Ectodermal cell (in vitro differentiated cells): ENCODE results near the gene THSD4.
"Not testable (repeated sequence)": the region's sequence is repeated elsewhere in the genome, so short reads cannot be mapped to it uniquely, and the experiment has no call there.

Source experiments
- H3K27ac ChIP-seq: 2 replicates; pipeline ENCODE4 v1.7.0; 2013; ENCODE audit warnings: mild to moderate bottlenecking, low read depth, low read length; ENCODE audit not compliant: insufficient read depth, poor library complexity, severe bottlenecking
- H3K27me3 ChIP-seq: 2 replicates; pipeline ENCODE4 v1.7.0; 2013; ENCODE audit warnings: mild to moderate bottlenecking, low read length; ENCODE audit not compliant: insufficient read depth, control insufficient read depth, poor library complexity, severe bottlenecking
- H3K36me3 ChIP-seq: one replicate; pipeline ENCODE4 v1.7.0; 2013; ENCODE audit warnings: low read length; ENCODE audit not compliant: control insufficient read depth, insufficient read depth
- H3K4me1 ChIP-seq: one replicate; pipeline ENCODE4 v1.7.0; 2013; ENCODE audit warnings: low read length; ENCODE audit not compliant: control insufficient read depth, insufficient read depth
- H3K4me3 ChIP-seq: 2 replicates; pipeline ENCODE4 v1.7.0; 2013; ENCODE audit warnings: low read depth, low read length, control low read depth; ENCODE audit not compliant: insufficient read depth
- H3K9me3 ChIP-seq: 2 replicates; pipeline ENCODE4 v1.7.0; 2013; ENCODE audit warnings: mild to moderate bottlenecking, low read length, moderate library complexity; ENCODE audit not compliant: control insufficient read depth
- WGBS, 2 experiments: methylation state at CpG; one replicate each; pipeline ENCODE4 v1.1.7; 2013; ENCODE audit warnings: missing lambda C conversion rate in 2 of 2; 5-methylcytosine and 5-hydroxymethylcytosine counted together

THSD4 gene

DNA sequence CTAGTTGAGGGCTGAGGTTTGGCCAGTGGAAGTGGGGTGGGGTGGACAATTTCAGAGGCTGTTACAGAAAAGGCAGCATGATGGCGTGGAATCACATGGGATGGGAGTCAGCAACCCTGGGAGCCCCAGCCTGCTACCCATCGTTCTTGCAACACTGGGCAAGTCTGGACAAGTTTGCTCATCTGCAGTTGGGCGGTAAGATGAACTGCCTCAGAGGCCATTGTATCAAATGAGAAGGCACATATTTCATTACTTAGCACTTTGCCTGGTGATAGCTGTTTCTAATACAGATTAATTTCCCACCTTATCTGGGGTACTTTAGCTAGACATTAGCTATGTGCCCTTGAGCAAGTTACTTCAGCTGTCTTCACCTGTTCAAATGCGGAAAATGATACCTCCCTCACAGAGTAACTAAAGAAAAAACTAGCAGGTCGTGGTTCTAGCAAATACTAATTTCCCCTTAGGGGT lies 248.9 kb downstream of the THSD4 start:
- WGBS, 2 experiments: 77 to 80% methylated on average over 5 of the region's 5 CpGs
- no peaks in the 10 kb centered on the region for H3K36me3 ChIP-seq

DNA sequence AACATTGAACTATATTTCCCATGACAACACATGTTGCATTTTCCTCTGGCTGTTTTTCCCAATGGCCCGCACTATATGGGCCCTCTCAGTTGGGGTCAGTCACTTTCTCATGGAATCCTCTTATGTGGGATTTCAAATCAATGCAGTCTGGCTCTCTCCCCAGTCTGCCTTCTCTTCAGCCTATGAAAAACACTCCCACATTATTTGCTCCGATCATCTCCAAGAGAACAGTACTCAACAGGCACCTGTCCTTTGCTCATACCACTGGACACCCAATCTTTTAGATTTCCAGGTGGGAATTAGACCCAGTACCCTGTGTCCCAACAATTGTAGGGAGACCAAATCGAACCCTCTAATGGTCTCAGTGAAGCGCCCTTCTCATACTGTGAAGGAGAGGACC lies 251.3 kb downstream of the THSD4 start:
- no peaks in the 10 kb centered on the region for H3K27me3 ChIP-seq
- no peaks in the 10 kb centered on the region for H3K36me3 ChIP-seq

More for the DNA sequence above, 248.9 kb downstream of the THSD4 start:
- Histone ChIP-seq H3K4me3 (no peak overlapping the region), H3K27me3 (no peaks in the 10 kb centered on the region), H3K9me3 (no peaks in the 10 kb centered on the region), H3K4me1 (no peaks in the 10 kb centered on the region), H3K27ac (no peak overlapping the region)

DNA sequence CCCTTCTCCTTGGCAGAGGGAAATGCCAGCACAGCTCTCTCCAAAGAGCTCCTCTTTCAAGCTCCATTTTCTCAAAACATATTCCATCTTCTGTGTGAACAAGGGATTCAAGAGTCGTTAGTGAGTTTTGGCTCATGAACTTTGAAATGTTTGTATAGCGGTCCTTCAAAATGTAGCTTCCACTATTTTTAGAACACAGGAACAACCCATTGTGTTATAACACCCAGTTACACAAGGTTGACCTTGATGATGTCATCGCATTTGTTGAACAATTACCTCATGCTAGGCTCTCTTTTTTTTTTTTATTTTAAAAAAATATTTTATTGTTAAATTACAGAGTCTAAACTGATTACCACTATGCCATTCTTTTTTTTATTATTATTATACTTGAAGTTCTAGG lies 251.7 kb downstream of the THSD4 start:
- 91 to 100% methylated on average over 1 to 2 of the region's 3 CpGs for WGBS, 2 experiments
- H3K36me3 ChIP-seq: no peaks in the 10 kb centered on the region
- no peaks in the 10 kb centered on the region for H3K4me1 ChIP-seq
- H3K9me3 ChIP-seq: no peaks in the 10 kb centered on the region
- H3K27me3 ChIP-seq: no peaks in the 10 kb centered on the region
- no peak overlapping the region for H3K4me3 ChIP-seq
- H3K27ac ChIP-seq: no peak overlapping the region

More for the DNA sequence above, 251.3 kb downstream of the THSD4 start:
- H3K9me3 ChIP-seq: no peaks in the 10 kb centered on the region
- no peak overlapping the region for H3K27ac ChIP-seq
- no peaks in the 10 kb centered on the region for H3K4me1 ChIP-seq
- H3K4me3 ChIP-seq: no peak overlapping the region
- 93 to 98% methylated on average over 4 of the region's 4 CpGs for WGBS, 2 experiments

DNA sequence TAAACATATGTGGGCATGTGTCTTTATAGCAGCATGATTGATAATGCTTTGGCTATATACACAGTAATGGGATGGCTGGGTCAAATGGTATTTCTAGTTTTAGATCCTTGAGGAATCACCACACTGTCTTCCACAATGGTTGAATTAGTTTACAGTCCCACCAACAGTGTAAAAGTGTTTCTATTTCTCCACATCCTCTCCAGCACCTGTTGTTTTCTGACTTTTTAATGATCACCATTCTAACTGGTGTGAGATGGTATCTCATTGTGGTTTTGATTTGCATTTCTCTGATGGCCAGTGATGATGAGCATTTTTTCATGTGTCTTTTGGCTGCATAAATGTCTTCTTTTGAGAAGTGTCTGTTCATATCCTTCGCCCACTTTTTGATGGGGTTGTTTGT lies 252.5 kb downstream of the THSD4 start:
- H3K9me3 ChIP-seq, H3K4me3 ChIP-seq, H3K36me3 ChIP-seq, H3K27ac ChIP-seq, H3K4me1 ChIP-seq, H3K27me3 ChIP-seq: not testable (repeated sequence)
- no CpG with 5 or more reads among the region's 1 CpG for WGBS, 2 experiments

DNA sequence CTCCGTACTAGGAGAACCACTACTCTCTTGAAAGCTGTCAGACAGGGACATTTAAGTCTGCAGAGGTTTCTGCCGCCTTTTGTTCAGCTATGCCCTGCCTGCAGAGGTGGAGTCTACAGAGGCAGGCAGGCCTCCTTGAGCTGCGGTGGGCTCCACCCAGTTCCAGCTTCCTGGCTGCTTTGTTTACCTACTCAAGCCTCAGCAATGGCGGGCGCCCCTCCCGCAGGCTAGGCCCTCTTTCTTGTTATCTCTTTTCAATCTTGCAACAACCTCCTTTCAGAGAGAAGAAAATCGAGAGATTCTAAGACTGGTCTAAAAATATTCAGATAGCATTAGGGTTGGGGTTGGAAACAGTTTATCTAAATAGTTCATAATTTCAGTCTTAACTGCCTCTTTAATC lies 257.5 kb downstream of the THSD4 start:
- not testable (repeated sequence) for H3K27ac ChIP-seq, H3K4me3 ChIP-seq, H3K27me3 ChIP-seq, H3K36me3 ChIP-seq, H3K4me1 ChIP-seq, H3K9me3 ChIP-seq
- WGBS, 2 experiments: 88 to 94% methylated on average over 6 of the region's 7 CpGs

DNA sequence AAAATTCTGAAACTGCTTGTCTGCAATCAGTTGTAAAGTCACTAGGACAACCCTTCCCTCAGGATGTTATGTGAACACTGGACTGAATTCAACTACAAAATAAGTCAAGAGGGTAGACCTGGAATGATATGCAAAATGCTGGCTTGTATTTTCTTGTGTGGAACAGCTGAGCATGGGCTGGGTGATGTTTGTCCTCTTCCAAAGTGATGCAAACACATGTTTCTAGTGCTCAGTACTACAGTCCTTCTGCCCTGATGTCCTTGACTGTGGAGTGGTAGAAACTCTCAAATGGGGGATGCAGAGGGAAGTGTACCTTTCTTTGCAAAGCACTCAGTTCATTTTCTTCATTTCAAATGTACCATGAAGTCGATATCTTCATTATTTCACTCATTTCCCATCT lies 258.6 kb downstream of the THSD4 start:
- Histone ChIP-seq H3K27me3 (no peaks in the 10 kb centered on the region), H3K36me3 (no peaks in the 10 kb centered on the region), H3K9me3 (no peaks in the 10 kb centered on the region), H3K4me1 (no peaks in the 10 kb centered on the region), H3K4me3 (no peak overlapping the region), H3K27ac (no peak overlapping the region)
- 100% methylated on average over 1 of the region's 1 CpG for WGBS, 2 experiments

DNA sequence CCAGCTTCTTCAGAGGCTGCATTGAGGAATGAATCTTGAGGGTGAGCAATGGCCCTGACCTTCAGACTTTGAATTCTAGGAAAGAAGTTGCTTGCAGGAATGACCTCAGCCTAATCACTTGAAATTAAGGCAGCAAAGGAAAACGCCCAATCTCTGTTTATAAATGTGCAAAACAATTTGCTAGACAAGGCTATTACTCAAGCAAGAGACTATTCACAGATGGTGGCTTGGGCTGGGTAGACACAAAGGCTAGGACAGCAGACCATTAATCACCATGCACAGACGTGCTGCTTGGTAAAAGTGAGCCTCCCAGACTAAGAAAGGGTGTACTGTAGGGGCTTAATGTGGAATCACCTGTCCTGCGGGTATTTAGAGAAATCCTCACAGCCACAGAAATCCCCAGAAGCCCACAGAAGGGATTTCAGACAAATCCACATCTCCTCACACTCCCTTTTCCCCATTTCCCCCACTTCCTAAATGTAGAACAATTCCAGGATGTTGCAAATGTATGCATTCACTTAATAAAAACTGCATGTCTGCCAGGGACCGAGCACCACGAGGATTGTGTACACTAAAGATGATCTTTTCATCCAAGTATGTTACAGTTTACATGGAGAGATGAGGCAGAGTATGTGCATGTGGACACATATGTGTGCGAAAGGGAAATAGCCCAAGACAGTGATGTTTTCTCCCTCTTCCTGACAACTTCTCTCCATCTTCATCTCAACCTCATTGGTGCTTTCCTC lies 259.5 kb downstream of the THSD4 start:
- Histone ChIP-seq H3K27me3 (no peaks in the 10 kb centered on the region), H3K9me3 (no peaks in the 10 kb centered on the region), H3K4me1 (no peaks in the 10 kb centered on the region), H3K36me3 (no peaks in the 10 kb centered on the region), H3K27ac (no peak overlapping the region), H3K4me3 (no peak overlapping the region)
- 93 to 96% methylated on average over 6 of the region's 6 CpGs for WGBS, 2 experiments

DNA sequence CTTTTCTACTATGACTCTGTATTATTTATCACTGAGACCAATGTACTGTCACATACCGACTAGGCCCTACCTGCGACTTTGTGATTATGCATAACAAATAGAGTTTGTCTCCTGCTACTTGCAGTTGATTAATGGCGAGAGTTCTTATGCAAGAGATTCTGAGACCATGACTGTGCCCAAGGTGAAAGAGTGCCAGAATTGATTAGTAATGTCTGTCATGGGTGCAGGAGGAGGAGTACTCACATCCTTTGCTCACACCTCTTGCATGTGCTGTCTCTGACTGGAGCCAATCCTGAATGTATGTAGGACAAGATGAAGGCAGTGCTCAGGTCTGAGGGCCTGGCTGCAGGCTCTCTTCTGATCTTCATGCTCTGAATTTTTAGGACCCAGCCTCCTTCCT lies 260.7 kb downstream of the THSD4 start:
- Histone ChIP-seq H3K36me3 (no peaks in the 10 kb centered on the region), H3K27ac (no peak overlapping the region), H3K9me3 (no peaks in the 10 kb centered on the region), H3K4me3 (no peak overlapping the region), H3K27me3 (no peaks in the 10 kb centered on the region), H3K4me1 (no peaks in the 10 kb centered on the region)
- WGBS, 2 experiments: 92 to 93% methylated on average over 3 of the region's 3 CpGs

DNA sequence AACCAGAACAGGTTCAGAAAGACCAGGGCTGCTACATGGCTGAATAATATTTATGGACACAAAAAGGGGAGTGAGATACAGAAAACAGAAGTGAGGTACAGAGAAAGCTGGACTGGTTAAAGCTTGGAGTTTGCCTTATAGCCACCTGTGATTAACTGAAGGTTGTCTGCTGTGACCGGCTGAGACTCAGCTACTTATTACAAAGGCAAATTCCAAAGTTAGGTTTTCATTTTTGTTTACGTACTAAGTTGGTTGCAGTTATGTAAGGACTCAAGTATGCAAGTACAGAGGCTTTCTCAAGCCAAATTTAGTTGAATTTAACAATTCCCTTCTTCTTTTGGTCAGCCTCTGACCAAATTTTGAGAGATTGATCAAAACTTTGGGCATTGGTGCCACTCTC lies 264.6 kb downstream of the THSD4 start:
- WGBS, 2 experiments: 92 to 98% methylated on average over 2 of the region's 2 CpGs
- H3K4me3 ChIP-seq: no peak overlapping the region
- no peaks in the 10 kb centered on the region for H3K36me3 ChIP-seq
- no peaks in the 10 kb centered on the region for H3K4me1 ChIP-seq
- H3K9me3 ChIP-seq: no peaks in the 10 kb centered on the region
- no peaks in the 10 kb centered on the region for H3K27me3 ChIP-seq
- no peak overlapping the region for H3K27ac ChIP-seq

DNA sequence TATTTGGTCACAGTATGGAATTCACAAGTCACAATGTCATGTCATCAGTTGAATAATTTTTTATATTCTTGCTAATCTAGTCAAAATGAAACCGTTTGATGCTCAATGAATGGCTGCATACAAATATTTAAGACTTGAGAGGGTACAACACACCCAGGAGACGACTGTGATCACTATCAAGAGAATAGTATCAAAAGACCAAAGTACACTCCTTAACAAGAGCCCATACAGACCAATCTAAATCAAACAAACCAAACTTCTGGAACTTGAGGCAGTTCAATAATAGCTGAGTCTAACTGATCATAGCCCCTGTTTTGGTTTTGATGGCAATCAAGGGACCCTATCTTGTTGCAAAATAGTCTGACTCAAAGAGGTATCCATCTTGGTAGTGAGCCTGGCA lies 265.1 kb downstream of the THSD4 start:
- H3K4me1 ChIP-seq: no peaks in the 10 kb centered on the region
- H3K27ac ChIP-seq: no peak overlapping the region
- H3K9me3 ChIP-seq: no peaks in the 10 kb centered on the region
- H3K4me3 ChIP-seq: no peak overlapping the region
- H3K36me3 ChIP-seq: no peaks in the 10 kb centered on the region
- 89 to 97% methylated on average over 2 of the region's 2 CpGs for WGBS, 2 experiments
- H3K27me3 ChIP-seq: no peaks in the 10 kb centered on the region
